ENCODE measurements around the gene WRAP73. TPM values are rescaled to one million over a fixed set of nuclear protein-coding genes. Genes with fewer than 3 reads are reported as not detected.

WRAP73 gene
- total and polyA plus RNA-seq, 9 of the 15 experiments (the other 6 are each of a cell fraction or from before 2014, with no cell fraction given): 4.3 to 51.8 (median 30.1) TPM

DNA sequence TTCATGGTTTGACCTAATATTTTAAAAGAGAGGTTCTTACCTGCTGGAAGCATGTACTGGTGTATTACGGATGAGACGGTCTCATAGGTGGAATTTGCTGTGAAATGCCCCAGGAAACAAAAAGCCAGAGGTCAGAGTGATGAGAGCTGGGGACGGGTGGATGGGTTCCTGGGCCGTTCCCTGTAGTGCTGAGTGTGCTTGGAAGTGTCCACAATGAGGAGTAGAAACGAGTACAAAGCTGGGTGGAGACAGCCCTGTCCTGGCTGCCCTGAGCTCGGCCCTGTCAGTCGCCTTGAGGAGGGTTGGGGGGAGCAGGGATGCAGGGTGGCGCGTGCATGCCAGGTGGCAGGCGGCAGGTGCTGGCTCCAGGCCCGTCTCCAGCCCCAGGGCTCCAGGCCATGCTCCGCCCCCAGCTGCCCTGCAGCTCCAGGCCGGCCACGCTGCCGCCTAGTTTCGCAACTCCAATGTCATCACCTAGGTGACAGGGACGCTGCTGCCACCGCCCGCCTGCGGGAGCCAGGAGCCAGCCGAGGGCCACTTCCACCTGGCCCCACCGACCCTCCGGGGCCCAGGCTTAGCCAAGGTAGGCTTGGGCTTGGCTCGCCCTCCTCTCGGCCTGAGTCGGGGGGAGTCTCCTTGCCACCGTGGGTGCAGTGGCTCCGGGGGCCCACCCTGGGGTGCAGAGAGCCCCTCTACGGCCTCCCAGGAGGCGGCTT, 18.8 kb upstream of the WRAP73 start (continued):
- TF ChIP-seq, protein P1, sequence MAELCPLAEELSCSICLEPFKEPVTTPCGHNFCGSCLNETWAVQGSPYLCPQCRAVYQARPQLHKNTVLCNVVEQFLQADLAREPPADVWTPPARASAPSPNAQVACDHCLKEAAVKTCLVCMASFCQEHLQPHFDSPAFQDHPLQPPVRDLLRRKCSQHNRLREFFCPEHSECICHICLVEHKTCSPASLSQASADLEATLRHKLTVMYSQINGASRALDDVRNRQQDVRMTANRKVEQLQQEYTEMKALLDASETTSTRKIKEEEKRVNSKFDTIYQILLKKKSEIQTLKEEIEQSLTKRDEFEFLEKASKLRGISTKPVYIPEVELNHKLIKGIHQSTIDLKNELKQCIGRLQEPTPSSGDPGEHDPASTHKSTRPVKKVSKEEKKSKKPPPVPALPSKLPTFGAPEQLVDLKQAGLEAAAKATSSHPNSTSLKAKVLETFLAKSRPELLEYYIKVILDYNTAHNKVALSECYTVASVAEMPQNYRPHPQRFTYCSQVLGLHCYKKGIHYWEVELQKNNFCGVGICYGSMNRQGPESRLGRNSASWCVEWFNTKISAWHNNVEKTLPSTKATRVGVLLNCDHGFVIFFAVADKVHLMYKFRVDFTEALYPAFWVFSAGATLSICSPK (IDR thresholded peaks at IDR 0.05; ENCODE audit: borderline replicate concordance): no peak
- TF ChIP-seq CBX3 (IDR thresholded peaks at IDR 0.05; ENCODE audit: borderline replicate concordance in 1 of 2, low read length in 2 of 2) (no peak), PHB2 (IDR thresholded peaks at IDR 0.05; ENCODE audit: low read depth) (no peak), ARID2 (IDR thresholded peaks at IDR 0.05) (no peak), ZNF76 (CRISPR knock-in tag; IDR thresholded peaks at IDR 0.05; ENCODE audit: borderline replicate concordance) (no peak), POLR2G (IDR thresholded peaks at IDR 0.05; ENCODE audit: low read depth, low read length) (no peak), FOXP1 (CRISPR knock-in tag; IDR thresholded peaks at IDR 0.05) (no peak), HDAC1 (IDR thresholded peaks at IDR 0.05) (peak in 1 of 2 experiments; percentile 87; a peak in 2 of 4 replicates), RBM17 (IDR thresholded peaks at IDR 0.05; ENCODE audit: borderline replicate concordance, low read depth, low read length) (no peak), ZNF764 (CRISPR knock-in tag; IDR thresholded peaks at IDR 0.05; ENCODE audit: low read depth) (no peak), HNRNPUL1 (IDR thresholded peaks at IDR 0.05; ENCODE audit: low read length) (no peak), GABPB1 (CRISPR knock-in tag; IDR thresholded peaks at IDR 0.05) (no peak), CBX2 (IDR thresholded peaks at IDR 0.05; ENCODE audit: insufficient read depth, low read length, poor library complexity, severe bottlenecking) (no peak), ZKSCAN8 (CRISPR knock-in tag; IDR thresholded peaks at IDR 0.05) (no peak), ARHGAP35 (IDR thresholded peaks at IDR 0.05; ENCODE audit: partially characterized antibody) (no peak), ZBTB1 (CRISPR knock-in tag; IDR thresholded peaks at IDR 0.05; ENCODE audit: borderline replicate concordance, low read depth) (no peak), GTF2E2 (tag; IDR thresholded peaks at IDR 0.05) (no peak)
- TF ChIP-seq, protein P2, sequence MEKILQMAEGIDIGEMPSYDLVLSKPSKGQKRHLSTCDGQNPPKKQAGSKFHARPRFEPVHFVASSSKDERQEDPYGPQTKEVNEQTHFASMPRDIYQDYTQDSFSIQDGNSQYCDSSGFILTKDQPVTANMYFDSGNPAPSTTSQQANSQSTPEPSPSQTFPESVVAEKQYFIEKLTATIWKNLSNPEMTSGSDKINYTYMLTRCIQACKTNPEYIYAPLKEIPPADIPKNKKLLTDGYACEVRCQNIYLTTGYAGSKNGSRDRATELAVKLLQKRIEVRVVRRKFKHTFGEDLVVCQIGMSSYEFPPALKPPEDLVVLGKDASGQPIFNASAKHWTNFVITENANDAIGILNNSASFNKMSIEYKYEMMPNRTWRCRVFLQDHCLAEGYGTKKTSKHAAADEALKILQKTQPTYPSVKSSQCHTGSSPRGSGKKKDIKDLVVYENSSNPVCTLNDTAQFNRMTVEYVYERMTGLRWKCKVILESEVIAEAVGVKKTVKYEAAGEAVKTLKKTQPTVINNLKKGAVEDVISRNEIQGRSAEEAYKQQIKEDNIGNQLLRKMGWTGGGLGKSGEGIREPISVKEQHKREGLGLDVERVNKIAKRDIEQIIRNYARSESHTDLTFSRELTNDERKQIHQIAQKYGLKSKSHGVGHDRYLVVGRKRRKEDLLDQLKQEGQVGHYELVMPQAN (IDR thresholded peaks at IDR 0.05; ENCODE audit: borderline replicate concordance): peak; percentile 79; the same call in 1 of the 2 replicates
- TF ChIP-seq, protein P3, sequence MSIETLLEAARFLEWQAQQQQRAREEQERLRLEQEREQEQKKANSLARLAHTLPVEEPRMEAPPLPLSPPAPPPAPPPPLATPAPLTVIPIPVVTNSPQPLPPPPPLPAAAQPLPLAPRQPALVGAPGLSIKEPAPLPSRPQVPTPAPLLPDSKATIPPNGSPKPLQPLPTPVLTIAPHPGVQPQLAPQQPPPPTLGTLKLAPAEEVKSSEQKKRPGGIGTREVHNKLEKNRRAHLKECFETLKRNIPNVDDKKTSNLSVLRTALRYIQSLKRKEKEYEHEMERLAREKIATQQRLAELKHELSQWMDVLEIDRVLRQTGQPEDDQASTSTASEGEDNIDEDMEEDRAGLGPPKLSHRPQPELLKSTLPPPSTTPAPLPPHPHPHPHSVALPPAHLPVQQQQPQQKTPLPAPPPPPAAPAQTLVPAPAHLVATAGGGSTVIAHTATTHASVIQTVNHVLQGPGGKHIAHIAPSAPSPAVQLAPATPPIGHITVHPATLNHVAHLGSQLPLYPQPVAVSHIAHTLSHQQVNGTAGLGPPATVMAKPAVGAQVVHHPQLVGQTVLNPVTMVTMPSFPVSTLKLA (conservative IDR thresholded peaks at IDR 0.05): peak; percentile 89 to 95
- TF ChIP-seq, protein P4, sequence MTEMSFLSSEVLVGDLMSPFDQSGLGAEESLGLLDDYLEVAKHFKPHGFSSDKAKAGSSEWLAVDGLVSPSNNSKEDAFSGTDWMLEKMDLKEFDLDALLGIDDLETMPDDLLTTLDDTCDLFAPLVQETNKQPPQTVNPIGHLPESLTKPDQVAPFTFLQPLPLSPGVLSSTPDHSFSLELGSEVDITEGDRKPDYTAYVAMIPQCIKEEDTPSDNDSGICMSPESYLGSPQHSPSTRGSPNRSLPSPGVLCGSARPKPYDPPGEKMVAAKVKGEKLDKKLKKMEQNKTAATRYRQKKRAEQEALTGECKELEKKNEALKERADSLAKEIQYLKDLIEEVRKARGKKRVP (CRISPR knock-in tag; IDR thresholded peaks at IDR 0.05): no peak
